GM19468 (cell line): Measurements from ENCODE around the gene BHLHE40.

Source experiments
- ATAC-seq: cut with Tn5 transposase; IDR thresholded peaks from one replicate; pipeline ENCODE4 v1.9.1; 2021; ENCODE audit warnings: mild to moderate bottlenecking, moderate library complexity, moderate number of reproducible peaks; ENCODE audit not compliant: unreplicated experiment; ENCODE audit errors: extremely low read depth

BHLHE40 gene

GRCh38 chr3:5015056-5015455 is 35.8 kb downstream of the BHLHE40 start:
- no peak for ATAC-seq

GRCh38 chr3:5016211-5017161 is 37.2 kb downstream of the BHLHE40 start:
- ATAC-seq, result peak; percentile 50

- no peak for ATAC-seq
These were observed 38.8 kb downstream of the BHLHE40 start for GRCh38 chr3:5017925-5018531.

- no peak for ATAC-seq
These were observed 40.4 kb downstream of the BHLHE40 start for GRCh38 chr3:5019411-5020241.

- ATAC-seq, result no peak
These were observed 41.0 kb downstream of the BHLHE40 start for GRCh38 chr3:5020242-5020722.

- ATAC-seq, result no peak
These were observed 42.2 kb downstream of the BHLHE40 start for GRCh38 chr3:5021116-5022092.

GRCh38 chr3:5022187-5022965 is 43.1 kb downstream of the BHLHE40 start:
- peak; percentile 30 for ATAC-seq

GRCh38 chr3:5022966-5023776 is 43.9 kb downstream of the BHLHE40 start:
- no peak for ATAC-seq

- no peak for ATAC-seq
These were observed 44.6 kb downstream of the BHLHE40 start for GRCh38 chr3:5023777-5024346.

GRCh38 chr3:5026046-5026362 is 46.8 kb downstream of the BHLHE40 start:
- no peak for ATAC-seq

GRCh38 chr3:5029715-5030114 is 50.5 kb downstream of the BHLHE40 start:
- ATAC-seq, result no peak

- no peak for ATAC-seq
These were observed 50.9 kb downstream of the BHLHE40 start for GRCh38 chr3:5030152-5030551.

- ATAC-seq, result no peak
These were observed 53.6 kb downstream of the BHLHE40 start for GRCh38 chr3:5032844-5033243.
